ENCODE data around the gene THYN1.
"Not testable (repeated sequence)": the region's sequence is repeated elsewhere in the genome, so short reads cannot be mapped to it uniquely, and the experiment has no call there.

Gene THYN1

DNA sequence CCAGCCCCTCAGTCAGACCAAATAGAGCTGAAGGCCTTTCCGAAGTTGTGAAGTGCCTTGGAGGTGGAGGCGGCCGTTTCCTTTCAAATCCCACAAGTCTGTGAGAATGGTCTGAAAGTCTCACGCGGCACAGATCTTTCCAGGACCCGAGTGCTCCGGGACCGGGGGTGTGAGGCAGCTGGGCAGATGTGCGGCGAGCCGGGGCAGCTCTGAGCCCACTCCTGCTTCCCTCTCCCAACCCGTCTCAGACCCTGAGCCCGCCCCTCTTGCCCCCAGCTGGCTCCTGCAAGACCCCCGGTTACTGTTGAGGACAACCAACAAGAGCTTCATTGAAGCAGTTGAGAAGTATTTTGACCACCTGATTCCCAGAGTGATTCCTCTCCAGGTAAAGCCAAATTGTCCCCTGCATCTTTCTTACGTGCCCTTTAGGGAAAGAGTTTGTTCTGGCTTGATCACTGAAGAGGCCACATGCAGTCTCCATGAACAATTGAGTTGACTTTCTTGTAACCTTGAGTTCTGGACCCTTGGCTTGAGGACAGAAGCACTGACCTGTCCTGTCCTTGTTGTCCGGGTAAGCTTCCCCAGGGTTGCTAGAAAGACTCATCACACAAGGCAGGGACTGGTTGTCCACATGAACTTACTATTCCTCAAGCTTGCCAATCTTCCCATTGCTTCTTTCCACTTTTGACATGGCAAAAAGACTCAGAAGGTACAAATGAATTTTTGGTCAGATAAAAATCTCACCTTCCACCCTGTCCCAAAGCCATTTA lies 30.5 kb upstream of the THYN1 start:
- Histone ChIP-seq H3K9me3 (ENCODE audit: insufficient read depth, low read depth, low read length) (no peaks in the 10 kb centered on the region), H3K4me1 (ENCODE audit: insufficient read depth, low read length) (no peaks in the 10 kb centered on the region; the same call in 1 of the 2 replicates), H3K27ac (ENCODE audit: low read length) (no peak overlapping the region), H3K9ac (ENCODE audit: low read depth, low read length) (no peak overlapping the region), H3K36me3 (ENCODE audit: insufficient read depth, low read depth, low read length) (peaks cover 32% of the 10 kb centered on the region), H3K4me3 (ENCODE audit: low read length) (no peak overlapping the region), H3K27me3 (ENCODE audit: insufficient read depth, low read length) (peaks cover under 1% of the 10 kb centered on the region; the same call in 1 of the 2 replicates)

DNA sequence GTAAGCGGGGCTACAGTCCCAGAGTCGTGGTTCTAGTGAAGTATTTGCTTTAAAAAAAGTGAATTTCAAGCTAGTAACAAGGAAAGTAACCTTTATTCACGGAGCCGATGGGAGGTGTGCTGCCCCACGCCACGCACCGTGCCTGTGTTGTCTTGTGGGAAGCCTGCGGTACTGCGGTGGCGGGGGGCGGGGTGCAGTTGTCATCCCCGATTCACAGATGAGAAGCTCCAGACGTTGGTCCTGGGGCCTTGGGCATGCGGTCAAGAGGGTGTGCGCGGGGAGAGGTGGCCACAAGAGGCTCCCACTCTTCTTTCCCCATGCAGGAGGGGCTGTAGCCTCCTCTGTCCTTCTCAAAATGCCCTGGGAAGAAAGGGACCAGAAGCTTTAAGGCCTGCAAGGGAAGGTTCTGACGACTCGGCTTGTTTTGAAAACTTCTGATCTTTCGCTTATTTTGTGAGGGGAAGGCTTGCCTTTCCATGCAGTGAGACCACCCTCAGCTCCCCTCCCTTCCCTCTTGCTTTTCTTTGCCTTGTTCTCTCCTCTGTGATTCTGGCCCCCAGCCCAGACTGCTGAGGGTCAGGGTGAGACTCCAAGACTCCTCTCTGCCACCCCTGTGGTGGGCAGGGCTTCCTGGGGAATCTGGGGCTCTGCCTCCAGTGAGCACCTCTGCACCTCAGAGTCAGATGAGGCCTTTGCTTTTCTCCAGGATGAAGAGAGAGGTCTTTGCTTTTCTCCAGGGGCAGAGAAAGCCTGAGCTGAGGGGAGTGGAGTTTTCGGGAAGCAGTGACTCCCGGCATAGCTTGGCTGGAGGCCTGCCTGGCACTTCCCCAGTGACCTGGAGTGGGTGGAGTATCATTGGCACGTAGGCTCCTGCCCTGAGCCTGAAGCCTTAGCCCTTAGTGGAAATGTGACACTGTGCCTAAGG lies 29.2 kb upstream of the THYN1 start:
- H3K4me3 ChIP-seq (ENCODE audit: low read length): no peak overlapping the region
- peaks cover 31% of the 10 kb centered on the region for H3K36me3 ChIP-seq (ENCODE audit: insufficient read depth, low read depth, low read length)
- H3K27ac ChIP-seq (ENCODE audit: low read length): no peak overlapping the region
- H3K9ac ChIP-seq (ENCODE audit: low read depth, low read length): no peak overlapping the region
- peaks cover 13% of the 10 kb centered on the region for H3K27me3 ChIP-seq (ENCODE audit: insufficient read depth, low read length)
- no peaks in the 10 kb centered on the region for H3K9me3 ChIP-seq (ENCODE audit: insufficient read depth, low read depth, low read length)
- no peaks in the 10 kb centered on the region; the same call in 1 of the 2 replicates for H3K4me1 ChIP-seq (ENCODE audit: insufficient read depth, low read length)

DNA sequence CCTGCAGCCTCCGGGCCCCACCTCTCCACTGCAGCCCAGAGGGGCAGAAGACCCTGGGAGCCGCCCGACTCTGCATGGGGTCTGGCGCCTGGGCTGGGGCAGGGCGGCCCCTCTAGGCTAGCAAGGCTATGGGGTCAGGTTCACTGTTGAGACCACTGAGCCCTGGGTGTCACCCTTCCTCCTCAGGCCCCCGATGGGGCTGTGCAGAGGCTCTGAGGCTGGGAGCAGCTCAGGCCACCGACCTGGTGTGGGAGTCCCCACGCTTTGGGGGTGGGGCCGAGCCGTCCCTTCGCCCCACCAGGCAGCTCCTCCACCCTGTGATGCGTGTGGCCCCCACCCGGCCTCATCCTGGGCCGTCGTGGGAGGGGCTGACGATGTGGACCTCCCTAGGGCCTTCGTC lies 28.5 kb upstream of the THYN1 start:
- H3K4me1 ChIP-seq (ENCODE audit: insufficient read depth, low read length); H3K9me3 ChIP-seq (ENCODE audit: insufficient read depth, low read depth, low read length); H3K27ac ChIP-seq (ENCODE audit: low read length); H3K4me3 ChIP-seq (ENCODE audit: low read length); H3K9ac ChIP-seq (ENCODE audit: low read depth, low read length): not testable (repeated sequence)
- peaks cover 20% of the 10 kb centered on the region for H3K27me3 ChIP-seq (ENCODE audit: insufficient read depth, low read length)
- H3K36me3 ChIP-seq (ENCODE audit: insufficient read depth, low read depth, low read length): peaks cover 31% of the 10 kb centered on the region

DNA sequence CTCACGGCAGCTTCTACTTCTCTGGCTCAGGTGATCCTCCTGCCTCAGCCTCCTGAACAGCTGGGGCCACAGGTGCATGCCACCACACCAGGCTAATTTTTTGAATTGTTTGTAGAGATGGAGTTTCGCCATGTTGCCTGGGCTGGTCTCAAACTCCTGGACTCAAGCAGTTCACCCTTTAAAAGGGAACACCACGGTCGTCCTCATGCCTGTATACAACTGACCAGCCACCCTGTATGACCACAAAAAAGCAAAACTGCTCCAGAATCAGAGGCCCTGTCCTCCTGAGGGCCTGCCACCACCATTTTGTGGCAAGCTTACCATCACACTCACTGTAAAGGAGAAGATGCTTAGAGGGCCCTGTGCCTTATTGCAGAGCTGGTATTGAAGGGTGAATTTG lies 25.2 kb upstream of the THYN1 start:
- Histone ChIP-seq H3K4me1 (ENCODE audit: insufficient read depth, low read length) (peaks cover 3% of the 10 kb centered on the region; the same call in 1 of the 2 replicates), H3K4me3 (ENCODE audit: low read length) (peak overlapping the region; percentile 74; the same call in 1 of the 2 replicates), H3K36me3 (ENCODE audit: insufficient read depth, low read depth, low read length) (peaks cover 8% of the 10 kb centered on the region; the same call in 1 of the 2 replicates), H3K9ac (ENCODE audit: low read depth, low read length) (no peak overlapping the region), H3K27me3 (ENCODE audit: insufficient read depth, low read length) (peaks cover 52% of the 10 kb centered on the region), H3K9me3 (ENCODE audit: insufficient read depth, low read depth, low read length) (no peaks in the 10 kb centered on the region), H3K27ac (ENCODE audit: low read length) (no peak overlapping the region)

DNA sequence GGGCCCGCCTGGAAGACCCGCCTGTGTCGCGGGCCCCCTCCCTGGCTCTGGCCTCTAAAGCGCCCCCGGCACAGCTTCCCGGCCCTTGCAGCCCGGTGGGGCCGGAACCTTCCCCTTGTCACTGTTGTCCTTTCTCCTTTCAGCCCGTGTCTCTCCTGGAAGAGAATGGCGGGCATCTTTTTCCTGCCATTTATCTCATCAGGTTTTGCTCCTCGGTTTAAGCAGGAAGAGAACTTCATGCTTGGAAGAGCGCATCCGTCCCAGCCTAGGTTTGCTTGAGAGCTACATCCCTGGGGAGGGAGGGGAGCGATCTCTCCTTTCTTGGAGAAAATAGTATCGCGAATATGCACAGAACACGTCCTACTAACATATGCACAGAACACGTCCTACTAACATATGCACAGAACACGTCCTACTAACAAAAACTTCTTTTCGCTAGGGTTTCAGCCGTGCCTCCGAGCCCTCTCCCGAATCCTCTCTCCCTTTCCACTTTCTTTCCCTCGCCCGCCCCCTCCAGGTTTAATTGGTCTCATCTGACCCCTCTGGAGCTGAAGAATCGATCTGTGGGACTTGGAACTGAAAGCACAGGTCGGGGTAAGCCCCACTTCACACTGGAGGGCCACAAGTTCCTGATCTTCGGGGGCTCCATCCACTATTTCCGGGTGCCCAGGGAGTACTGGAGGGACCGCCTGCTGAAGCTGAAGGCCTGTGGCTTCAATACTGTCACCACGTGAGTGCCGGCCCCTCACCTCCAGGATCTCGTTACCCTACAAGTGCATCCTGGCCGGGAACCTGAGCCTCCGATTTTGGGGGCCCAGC lies 24.2 kb upstream of the THYN1 start:
- Histone ChIP-seq H3K9ac (ENCODE audit: low read depth, low read length) (peak overlapping the region; percentile 83; the same call in 1 of the 2 replicates), H3K27me3 (ENCODE audit: insufficient read depth, low read length) (peaks cover 55% of the 10 kb centered on the region), H3K9me3 (ENCODE audit: insufficient read depth, low read depth, low read length) (no peaks in the 10 kb centered on the region), H3K36me3 (ENCODE audit: insufficient read depth, low read depth, low read length) (peaks cover 3% of the 10 kb centered on the region; the same call in 1 of the 2 replicates), H3K27ac (ENCODE audit: low read length) (no peak overlapping the region), H3K4me1 (ENCODE audit: insufficient read depth, low read length) (peaks cover 7% of the 10 kb centered on the region; the same call in 1 of the 2 replicates), H3K4me3 (ENCODE audit: low read length) (peak overlapping the region; percentile 74)

DNA sequence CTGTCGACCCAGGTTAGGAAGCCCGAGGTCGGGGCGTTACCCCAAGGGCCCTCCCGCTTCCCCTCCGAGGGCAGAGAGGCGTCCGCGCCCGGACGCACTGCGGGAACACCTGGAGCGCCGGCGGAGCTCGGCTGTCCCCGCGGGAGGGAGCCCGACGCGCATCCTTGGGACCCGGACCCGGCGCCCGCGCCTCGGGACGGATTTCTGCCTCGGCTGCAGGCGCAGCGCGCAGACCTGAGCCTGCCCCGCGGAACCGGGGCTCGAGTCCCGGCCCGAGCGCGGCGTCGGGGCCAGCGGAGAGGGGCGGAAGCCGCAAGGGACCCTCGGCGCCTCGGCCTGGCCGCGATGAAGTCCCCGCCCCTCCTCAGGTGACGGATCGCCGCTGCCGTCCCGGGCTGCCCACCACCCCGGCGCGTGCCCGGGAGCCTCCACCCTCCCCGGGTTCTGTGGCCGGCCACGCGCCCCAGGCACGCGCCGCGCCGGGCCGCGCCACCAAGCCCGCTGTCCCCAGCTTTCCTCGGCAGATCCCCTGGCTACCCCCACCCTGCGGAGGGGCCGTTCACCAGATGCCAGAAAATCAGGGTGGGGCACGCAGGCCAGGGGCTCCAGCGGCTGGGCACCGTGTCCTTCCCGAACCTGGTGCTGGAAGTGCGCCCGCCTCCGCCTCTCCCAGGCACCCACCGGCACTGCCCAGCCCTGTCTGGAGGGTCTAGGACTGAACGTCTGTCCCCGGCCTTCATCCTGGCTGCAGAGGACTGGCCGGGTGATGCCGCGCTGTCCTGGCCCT lies 23.4 kb upstream of the THYN1 start:
- Histone ChIP-seq H3K9ac (ENCODE audit: low read depth, low read length) (peak overlapping the region; percentile 83; the same call in 1 of the 2 replicates), H3K27me3 (ENCODE audit: insufficient read depth, low read length) (peaks cover 55% of the 10 kb centered on the region), H3K4me1 (ENCODE audit: insufficient read depth, low read length) (peaks cover 15% of the 10 kb centered on the region; the same call in 1 of the 2 replicates), H3K36me3 (ENCODE audit: insufficient read depth, low read depth, low read length) (peaks cover 5% of the 10 kb centered on the region; the same call in 1 of the 2 replicates), H3K4me3 (ENCODE audit: low read length) (peak overlapping the region; percentile 74), H3K27ac (ENCODE audit: low read length) (no peak overlapping the region), H3K9me3 (ENCODE audit: insufficient read depth, low read depth, low read length) (no peaks in the 10 kb centered on the region)

DNA sequence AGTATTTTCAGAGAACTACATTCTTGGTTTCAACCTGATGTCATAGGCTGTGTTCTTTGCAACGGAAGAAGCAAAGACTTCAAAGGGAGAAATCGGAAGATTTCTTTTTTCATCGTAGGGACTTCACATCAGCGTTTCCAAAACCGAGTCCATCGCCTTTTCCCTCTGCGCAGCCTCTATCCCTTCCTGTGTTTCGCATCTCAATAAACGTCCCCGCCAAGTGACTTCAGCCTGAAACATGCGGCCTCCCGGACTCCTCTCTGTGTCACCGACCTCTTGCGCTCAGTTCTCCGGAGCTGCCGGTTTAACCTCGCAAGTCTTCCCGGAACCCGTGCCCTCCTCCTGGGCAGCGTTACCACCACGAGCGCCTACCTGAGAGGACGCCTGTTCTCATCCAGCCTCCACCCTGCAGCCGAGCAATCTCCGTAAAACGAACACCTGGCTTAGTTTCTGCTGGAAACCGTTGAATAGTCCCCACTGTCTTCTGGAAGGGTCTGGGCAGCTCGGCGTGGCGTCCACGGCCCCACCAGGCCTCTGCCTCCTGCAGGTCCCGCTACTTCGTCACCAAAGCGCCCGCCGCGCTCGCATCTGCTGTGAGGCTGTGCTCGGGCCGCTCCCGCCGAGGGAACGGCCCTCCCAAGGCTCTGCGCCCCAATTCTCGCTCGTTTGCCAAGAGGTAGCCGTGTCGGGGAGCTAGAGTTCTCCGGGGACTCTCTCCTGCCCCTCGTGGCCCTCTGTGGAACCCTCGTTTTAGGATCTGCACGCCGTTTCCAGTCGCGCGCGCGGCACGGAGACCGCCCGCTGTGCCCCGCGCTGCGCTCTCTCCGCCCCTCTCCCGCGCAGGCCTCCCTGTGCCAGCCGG lies 22.6 kb upstream of the THYN1 start, which contains the start of gene GLB1L3:
GLB1L3 (plus strand) TSS at position 846 of the 862 bp plus-strand sequence. CDS start 362 bp downstream, outside the sequence.
- peaks cover 21% of the 10 kb centered on the region; the same call in 1 of the 2 replicates for H3K4me1 ChIP-seq (ENCODE audit: insufficient read depth, low read length)
- peaks cover 5% of the 10 kb centered on the region; the same call in 1 of the 2 replicates for H3K36me3 ChIP-seq (ENCODE audit: insufficient read depth, low read depth, low read length)
- peak within 1 kb of the TSS; percentile 74 for H3K4me3 ChIP-seq (ENCODE audit: low read length)
- no peaks in the 10 kb centered on the region for H3K9me3 ChIP-seq (ENCODE audit: insufficient read depth, low read depth, low read length)
- H3K27me3 ChIP-seq (ENCODE audit: insufficient read depth, low read length): peaks cover 55% of the 10 kb centered on the region
- peak within 1 kb of the TSS; percentile 83; the same call in 1 of the 2 replicates for H3K9ac ChIP-seq (ENCODE audit: low read depth, low read length)
- H3K27ac ChIP-seq (ENCODE audit: low read length): peak within 1 kb of the TSS; percentile 40

DNA sequence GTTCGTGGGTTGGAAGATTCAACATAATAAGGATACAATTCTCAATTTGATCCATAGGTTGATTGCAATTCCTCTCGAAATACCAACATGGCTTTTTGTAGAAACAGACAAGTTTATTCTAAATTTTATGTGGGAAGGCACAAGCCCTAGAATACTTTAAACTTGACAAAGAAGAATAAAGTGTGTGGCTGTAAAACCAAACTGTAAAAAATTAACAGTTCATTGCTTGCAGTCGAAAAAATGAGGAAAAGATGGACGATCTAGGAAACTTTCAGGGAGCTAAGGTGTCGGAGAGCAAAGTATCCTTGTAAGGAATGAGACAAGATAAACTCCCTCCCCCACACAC lies 22.0 kb upstream of the THYN1 start:
- peak overlapping the region; percentile 74 for H3K4me3 ChIP-seq (ENCODE audit: low read length)
- H3K27ac ChIP-seq (ENCODE audit: low read length): no peak overlapping the region

DNA sequence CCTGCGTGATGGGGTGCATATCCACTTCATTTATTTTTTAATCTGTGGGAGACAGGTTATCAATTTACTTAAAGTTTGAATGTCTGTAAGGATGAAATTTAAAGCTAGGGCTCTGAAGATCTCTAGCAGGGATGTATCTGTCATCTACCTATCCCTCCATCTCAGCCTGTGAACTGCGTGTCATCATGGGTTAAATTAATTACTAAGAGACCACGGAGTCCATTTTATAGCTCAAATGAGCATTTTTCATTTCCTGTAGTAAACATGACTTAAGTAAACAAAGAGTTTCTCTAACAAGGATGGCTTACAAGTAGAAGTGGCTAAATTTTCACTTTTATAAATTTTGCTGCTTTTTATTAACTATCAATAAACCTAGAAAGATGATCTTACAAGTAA lies 20.2 kb upstream of the THYN1 start:
- Histone ChIP-seq H3K27ac (ENCODE audit: low read length) (peak overlapping the region; percentile 25), H3K9me3 (ENCODE audit: insufficient read depth, low read depth, low read length) (no peaks in the 10 kb centered on the region), H3K9ac (ENCODE audit: low read depth, low read length) (peak overlapping the region; percentile 83; the same call in 1 of the 2 replicates), H3K36me3 (ENCODE audit: insufficient read depth, low read depth, low read length) (peaks cover 5% of the 10 kb centered on the region; the same call in 1 of the 2 replicates), H3K27me3 (ENCODE audit: insufficient read depth, low read length) (peaks cover 51% of the 10 kb centered on the region), H3K4me3 (ENCODE audit: low read length) (peak overlapping the region; percentile 74), H3K4me1 (ENCODE audit: insufficient read depth, low read length) (peaks cover 29% of the 10 kb centered on the region)

More for the DNA sequence above, 22.0 kb upstream of the THYN1 start:
- H3K9me3 ChIP-seq (ENCODE audit: insufficient read depth, low read depth, low read length): no peaks in the 10 kb centered on the region
- peaks cover 5% of the 10 kb centered on the region; the same call in 1 of the 2 replicates for H3K36me3 ChIP-seq (ENCODE audit: insufficient read depth, low read depth, low read length)
- H3K4me1 ChIP-seq (ENCODE audit: insufficient read depth, low read length): peaks cover 25% of the 10 kb centered on the region
- H3K27me3 ChIP-seq (ENCODE audit: insufficient read depth, low read length): peaks cover 55% of the 10 kb centered on the region
- H3K9ac ChIP-seq (ENCODE audit: low read depth, low read length): peak overlapping the region; percentile 83; the same call in 1 of the 2 replicates

Measured in iPS-20b (cell line).